C4-2B (cell line): ENCODE results near the gene KCNQ5.

Experiments used
- CTCF ChIP-seq: fragments of 450-650 bp; conservative IDR thresholded peaks from 2 replicates; pipeline ENCODE4 v1.5.1; 2017; ENCODE audit warnings: mild to moderate bottlenecking
- ZFX ChIP-seq: fragments of 450-650 bp; IDR thresholded peaks from 2 replicates; pipeline ENCODE4 v1.6.1; 2017

- no peak for TF ChIP-seq CTCF
- no peak for TF ChIP-seq ZFX
Measured at GRCh38 chr6:72857791-72858585, 236.1 kb downstream of the KCNQ5 start.
